ENCODE results near the gene LGALS9B. TPM values are rescaled to one million over a fixed set of nuclear protein-coding genes. Genes with fewer than 3 reads are reported as not detected.
"Not testable (repeated sequence)": the region's sequence is repeated elsewhere in the genome, so short reads cannot be mapped to it uniquely, and the experiment has no call there.

The LGALS9B gene
- total RNA-seq, 4 donors from 2014 or later: 0.13 TPM; not detected in 3

- H3K4me3 ChIP-seq (ENCODE audit: low read depth, poor library complexity, severe bottlenecking); intact Hi-C loops (cut with DNase I; ENCODE audit: low total_unique reads); DNase-seq (ENCODE audit: low spot score in 2 of 2): not testable (repeated sequence)
- 28 to 49% methylated on average over 5 to 7 of the region's 12 CpGs for WGBS, 2 donors
Measured at GRCh38 chr17:20450852-20451251, 16.5 kb downstream of the LGALS9B start.

- H3K4me3 ChIP-seq (ENCODE audit: low read depth, poor library complexity, severe bottlenecking); intact Hi-C loops (cut with DNase I; ENCODE audit: low total_unique reads); DNase-seq (ENCODE audit: low spot score in 2 of 2): not testable (repeated sequence)
- 67 to 68% methylated on average over 5 to 13 of the region's 26 CpGs for WGBS, 2 donors
Measured at GRCh38 chr17:20447534-20448321, 19.6 kb downstream of the LGALS9B start.

- H3K4me3 ChIP-seq (ENCODE audit: low read depth, poor library complexity, severe bottlenecking); DNase-seq (ENCODE audit: low spot score in 2 of 2); intact Hi-C loops (cut with DNase I; ENCODE audit: low total_unique reads): not testable (repeated sequence)
- WGBS, 2 donors: 71 to 72% methylated on average over 6 of the region's 6 CpGs
Measured at GRCh38 chr17:20446895-20447294, 20.4 kb downstream of the LGALS9B start.

- DNase-seq (ENCODE audit: low spot score in 2 of 2); H3K4me3 ChIP-seq (ENCODE audit: low read depth, poor library complexity, severe bottlenecking); intact Hi-C loops (cut with DNase I; ENCODE audit: low total_unique reads): not testable (repeated sequence)
- WGBS, 2 donors: 88% methylated on average over 1 of the region's 8 CpGs; no CpG with 5 or more reads in 1 of the 2 donors
Measured at GRCh38 chr17:20444581-20445236, 22.6 kb downstream of the LGALS9B start.

GRCh38 chr17:20444173-20444572, 23.2 kb downstream of the LGALS9B start:
- WGBS, 2 donors: 70 to 86% methylated on average over 5 to 8 of the region's 16 CpGs
- H3K4me3 ChIP-seq (ENCODE audit: low read depth, poor library complexity, severe bottlenecking); intact Hi-C loops (cut with DNase I; ENCODE audit: low total_unique reads); DNase-seq (ENCODE audit: low spot score in 2 of 2): not testable (repeated sequence)

GRCh38 chr17:20443632-20444031, 23.7 kb downstream of the LGALS9B start:
- WGBS, 2 donors: no CpG with 5 or more reads among the region's 9 CpGs
- DNase-seq (ENCODE audit: low spot score in 2 of 2); H3K4me3 ChIP-seq (ENCODE audit: low read depth, poor library complexity, severe bottlenecking); intact Hi-C loops (cut with DNase I; ENCODE audit: low total_unique reads): not testable (repeated sequence)

- DNase-seq (ENCODE audit: low spot score in 2 of 2); intact Hi-C loops (cut with DNase I; ENCODE audit: low total_unique reads); H3K4me3 ChIP-seq (ENCODE audit: low read depth, poor library complexity, severe bottlenecking): not testable (repeated sequence)
- WGBS, 2 donors: 33 to 66% methylated on average over 3 to 4 of the region's 5 CpGs
Measured at GRCh38 chr17:20440665-20441064, 26.7 kb downstream of the LGALS9B start.

- DNase-seq (ENCODE audit: low spot score in 2 of 2); intact Hi-C loops (cut with DNase I; ENCODE audit: low total_unique reads); H3K4me3 ChIP-seq (ENCODE audit: low read depth, poor library complexity, severe bottlenecking): not testable (repeated sequence)
- WGBS, 2 donors: 87 to 91% methylated on average over 3 of the region's 3 CpGs
Measured at GRCh38 chr17:20435166-20435565, 32.2 kb downstream of the LGALS9B start.

GRCh38 chr17:20433382-20433781, 34.0 kb downstream of the LGALS9B start:
- DNase-seq (ENCODE audit: low spot score in 2 of 2): not testable (repeated sequence)

GRCh38 chr17:20427264-20427663, 40.1 kb downstream of the LGALS9B start:
- WGBS, 2 donors: 95 to 100% methylated on average over 2 of the region's 2 CpGs
- H3K4me3 ChIP-seq (ENCODE audit: low read depth, poor library complexity, severe bottlenecking); intact Hi-C loops (cut with DNase I; ENCODE audit: low total_unique reads); DNase-seq (ENCODE audit: low spot score in 2 of 2): not testable (repeated sequence)

More at GRCh38 chr17:20433382-20433781, 34.0 kb downstream of the LGALS9B start:
- H3K4me3 ChIP-seq (ENCODE audit: low read depth, poor library complexity, severe bottlenecking); intact Hi-C loops (cut with DNase I; ENCODE audit: low total_unique reads): not testable (repeated sequence)
- WGBS, 2 donors: 79 to 94% methylated on average over 6 to 7 of the region's 8 CpGs

GRCh38 chr17:20422826-20423225, 44.5 kb downstream of the LGALS9B start:
- 50% methylated on average over 1 of the region's 5 CpGs; no CpG with 5 or more reads in 1 of the 2 donors for WGBS, 2 donors
- DNase-seq (ENCODE audit: low spot score in 2 of 2); H3K4me3 ChIP-seq (ENCODE audit: low read depth, poor library complexity, severe bottlenecking); intact Hi-C loops (cut with DNase I; ENCODE audit: low total_unique reads): not testable (repeated sequence)

- intact Hi-C loops (cut with DNase I; ENCODE audit: low total_unique reads); DNase-seq (ENCODE audit: low spot score in 2 of 2); H3K4me3 ChIP-seq (ENCODE audit: low read depth, poor library complexity, severe bottlenecking): not testable (repeated sequence)
- WGBS, 2 donors: 96 to 98% methylated on average over 5 to 6 of the region's 8 CpGs
Measured at GRCh38 chr17:20418838-20419237, 48.5 kb downstream of the LGALS9B start.

- DNase-seq (ENCODE audit: low spot score in 2 of 2); H3K4me3 ChIP-seq (ENCODE audit: low read depth, poor library complexity, severe bottlenecking); intact Hi-C loops (cut with DNase I; ENCODE audit: low total_unique reads): not testable (repeated sequence)
- WGBS, 2 donors: 80 to 88% methylated on average over 1 to 4 of the region's 7 CpGs
Measured at GRCh38 chr17:20417492-20418080, 49.8 kb downstream of the LGALS9B start.

GRCh38 chr17:20416381-20416911, 50.9 kb downstream of the LGALS9B start:
- H3K4me3 ChIP-seq (ENCODE audit: low read depth, poor library complexity, severe bottlenecking); DNase-seq (ENCODE audit: low spot score in 2 of 2); intact Hi-C loops (cut with DNase I; ENCODE audit: low total_unique reads): not testable (repeated sequence)
- WGBS, 2 donors: 72 to 89% methylated on average over 6 to 8 of the region's 8 CpGs

GRCh38 chr17:20415479-20415878, 51.9 kb downstream of the LGALS9B start:
- intact Hi-C loops (cut with DNase I; ENCODE audit: low total_unique reads); DNase-seq (ENCODE audit: low spot score in 2 of 2); H3K4me3 ChIP-seq (ENCODE audit: low read depth, poor library complexity, severe bottlenecking): not testable (repeated sequence)
- WGBS, 2 donors: no CpG with 5 or more reads among the region's 5 CpGs

All from lower leg skin (tissue), 4 donors.